ENCODE results near the gene CD19. TPM values are rescaled to one million over a fixed set of nuclear protein-coding genes. Genes with fewer than 3 reads are reported as not detected.

CD19 gene
- total and polyA plus RNA-seq, 4 experiments from 2014 or later, result 0.27 to 1.4 TPM; not detected in 2

DNA sequence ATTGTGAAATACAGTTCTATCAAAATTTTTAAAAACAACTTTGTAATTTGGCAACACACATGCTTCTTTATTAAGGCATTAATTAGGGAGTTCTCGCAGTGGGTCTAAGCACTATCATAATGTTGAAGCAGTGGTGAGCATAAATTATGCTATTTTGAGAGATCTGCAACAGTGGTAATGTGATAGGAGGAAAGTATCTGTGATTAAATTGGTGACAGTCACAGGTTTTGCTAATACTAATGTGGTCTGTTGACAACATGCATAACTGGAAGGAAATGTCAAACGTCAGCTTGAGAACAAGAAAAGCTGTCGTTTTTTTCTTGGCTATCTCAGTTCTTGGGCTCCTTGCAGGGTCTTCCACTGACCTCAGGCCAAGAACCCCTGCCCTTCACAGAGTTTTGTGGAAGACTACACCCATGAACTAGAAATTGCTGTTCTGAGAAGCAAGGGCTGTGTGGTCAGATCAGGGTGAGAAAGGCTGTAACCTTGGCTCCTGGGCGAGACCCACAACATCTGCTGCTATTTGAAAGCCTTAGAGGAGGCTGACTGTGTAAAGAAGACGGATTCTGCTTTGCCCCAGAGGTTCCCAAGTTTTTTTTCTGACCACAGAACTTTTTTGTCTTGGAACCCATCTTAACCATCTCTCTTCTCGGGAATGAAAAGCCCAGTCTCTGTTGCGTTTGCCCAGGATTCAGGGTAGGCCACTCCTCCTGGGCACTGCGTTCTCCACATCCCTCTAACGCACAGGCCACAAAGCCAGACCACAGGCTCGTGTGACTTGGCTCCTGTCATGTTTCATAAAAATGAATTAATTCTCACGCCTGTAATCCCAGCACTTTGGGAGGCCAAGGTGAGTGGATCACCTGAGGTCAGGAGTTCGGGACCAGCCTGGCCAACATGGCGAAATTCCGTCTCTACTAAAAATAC, 39.5 kb upstream of the CD19 start:
- H3K4me3 Mint-ChIP-seq, result no peak overlapping the region
- intact Hi-C loops (cut with micrococcal nuclease), result no loop called here
- H3K27me3 ChIP-seq (ENCODE audit: insufficient read depth, low read length), result no peaks in the 10 kb centered on the region
- CTCF ChIA-PET (ENCODE audit: partially characterized antibody), result no interaction called here
- no peaks in the 10 kb centered on the region for H3K27me3 Mint-ChIP-seq
- H3K27ac Mint-ChIP-seq, result no peak overlapping the region
- no peaks in the 10 kb centered on the region for H3K9me3 Mint-ChIP-seq
- DNase-seq, result no peak
- H3K27ac ChIP-seq (ENCODE audit: low read depth, low read length), result no peak overlapping the region
- no peaks in the 10 kb centered on the region for H3K4me1 ChIP-seq (ENCODE audit: insufficient read depth, low read length)
- no peaks in the 10 kb centered on the region for H3K36me3 ChIP-seq (ENCODE audit: insufficient read depth, low read length)
- POLR2A ChIA-PET (ENCODE audit: partially characterized antibody), result no interaction called here
- no peaks in the 10 kb centered on the region for H3K9me3 ChIP-seq (ENCODE audit: control insufficient read depth in 1 of 2, low read length in 2 of 2)
- no peaks in the 10 kb centered on the region for H3K4me1 Mint-ChIP-seq
- H3K4me3 ChIP-seq (ENCODE audit: low read length in 2 of 2), result no peak overlapping the region
- H3K36me3 Mint-ChIP-seq, result no peaks in the 10 kb centered on the region

DNA sequence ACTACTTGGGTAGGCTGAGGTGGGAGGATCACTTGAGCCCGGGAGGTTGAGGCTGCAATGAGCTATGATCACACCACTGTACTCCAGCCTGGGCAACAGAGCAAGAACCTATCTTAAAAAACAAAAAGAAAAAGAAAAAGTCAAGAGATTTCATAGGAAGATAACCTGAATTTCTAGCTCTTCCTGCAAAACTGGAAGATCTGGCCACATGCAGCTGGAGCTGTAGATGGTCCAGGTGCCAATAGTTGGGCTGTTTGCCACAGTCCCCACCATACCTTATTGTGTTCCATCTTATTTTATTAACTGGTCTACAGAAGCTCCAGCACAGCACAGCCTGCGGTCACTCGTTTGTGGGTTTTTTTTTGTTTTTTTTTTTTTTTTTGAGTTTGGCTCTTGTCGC, 38.5 kb upstream of the CD19 start:
- H3K27me3 ChIP-seq (ENCODE audit: insufficient read depth, low read length), result no peaks in the 10 kb centered on the region
- no peaks in the 10 kb centered on the region for H3K4me1 ChIP-seq (ENCODE audit: insufficient read depth, low read length)
- no peaks in the 10 kb centered on the region for H3K4me1 Mint-ChIP-seq
- H3K36me3 Mint-ChIP-seq, result no peaks in the 10 kb centered on the region
- ChIA-PET POLR2A (ENCODE audit: partially characterized antibody) (no interaction called here), CTCF (ENCODE audit: partially characterized antibody) (no interaction called here)
- H3K4me3 ChIP-seq (ENCODE audit: low read length in 2 of 2), result no peak overlapping the region
- no peak overlapping the region for H3K27ac ChIP-seq (ENCODE audit: low read depth, low read length)
- intact Hi-C loops (cut with micrococcal nuclease), result no loop called here
- no peaks in the 10 kb centered on the region for H3K36me3 ChIP-seq (ENCODE audit: insufficient read depth, low read length)
- no peaks in the 10 kb centered on the region for H3K9me3 Mint-ChIP-seq
- H3K9me3 ChIP-seq (ENCODE audit: control insufficient read depth in 1 of 2, low read length in 2 of 2), result no peaks in the 10 kb centered on the region
- no peak for DNase-seq
- H3K4me3 Mint-ChIP-seq, result no peak overlapping the region
- no peak overlapping the region for H3K27ac Mint-ChIP-seq
- H3K27me3 Mint-ChIP-seq, result no peaks in the 10 kb centered on the region

DNA sequence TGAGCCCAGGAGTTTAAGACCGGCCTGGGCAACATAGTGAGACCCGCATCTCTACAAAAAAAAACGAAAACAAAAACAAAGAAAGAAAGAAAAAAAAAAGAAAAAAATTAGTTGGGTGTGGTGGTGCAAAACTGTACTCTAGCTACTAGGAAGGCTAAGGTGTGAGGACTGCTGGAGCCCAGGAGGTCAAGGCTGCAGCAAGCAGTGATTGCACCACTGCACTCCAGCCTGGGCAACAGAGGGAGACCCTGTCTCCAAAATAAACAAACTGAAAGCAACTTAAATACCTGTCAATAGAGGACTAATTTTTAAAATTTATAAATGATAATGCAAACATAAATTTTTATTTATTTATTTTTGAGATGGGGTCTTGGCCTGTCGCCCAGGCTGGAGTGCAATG, 36.2 kb upstream of the CD19 start:
- ChIA-PET POLR2A (ENCODE audit: partially characterized antibody) (no interaction called here), CTCF (ENCODE audit: partially characterized antibody) (no interaction called here)
- H3K27me3 ChIP-seq (ENCODE audit: insufficient read depth, low read length), result no peaks in the 10 kb centered on the region
- Mint-ChIP-seq H3K27me3 (no peaks in the 10 kb centered on the region), H3K36me3 (no peaks in the 10 kb centered on the region), H3K4me3 (no peak overlapping the region), H3K9me3 (no peaks in the 10 kb centered on the region), H3K4me1 (no peaks in the 10 kb centered on the region), H3K27ac (no peak overlapping the region)
- DNase-seq, result no peak
- no peaks in the 10 kb centered on the region for H3K4me1 ChIP-seq (ENCODE audit: insufficient read depth, low read length)
- H3K27ac ChIP-seq (ENCODE audit: low read depth, low read length), result no peak overlapping the region
- no peak overlapping the region for H3K4me3 ChIP-seq (ENCODE audit: low read length in 2 of 2)
- no peaks in the 10 kb centered on the region for H3K36me3 ChIP-seq (ENCODE audit: insufficient read depth, low read length)
- intact Hi-C loops (cut with micrococcal nuclease), result no loop called here
- no peaks in the 10 kb centered on the region for H3K9me3 ChIP-seq (ENCODE audit: control insufficient read depth in 1 of 2, low read length in 2 of 2)

DNA sequence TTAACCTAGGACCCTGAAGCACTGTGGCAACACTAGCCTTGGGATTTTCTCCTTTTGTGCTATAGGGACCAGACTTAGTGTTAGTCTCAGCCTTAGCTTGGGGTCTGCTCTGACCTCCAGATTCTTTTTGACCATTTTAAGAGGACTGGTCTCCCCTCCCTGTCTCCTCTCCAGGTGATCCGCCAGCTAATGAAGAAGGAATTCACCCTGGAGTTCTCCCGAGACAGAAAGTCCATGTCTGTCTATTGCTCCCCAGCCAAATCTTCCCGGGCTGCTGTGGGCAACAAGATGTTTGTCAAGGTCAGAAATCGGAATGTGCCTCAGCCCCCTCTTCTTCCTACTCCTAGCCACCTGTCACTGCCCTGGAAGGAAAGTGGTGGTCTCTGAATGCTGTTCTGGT, 33.9 kb upstream of the CD19 start:
- no peaks in the 10 kb centered on the region for H3K9me3 Mint-ChIP-seq
- CTCF ChIA-PET (ENCODE audit: partially characterized antibody), result no interaction called here

DNA sequence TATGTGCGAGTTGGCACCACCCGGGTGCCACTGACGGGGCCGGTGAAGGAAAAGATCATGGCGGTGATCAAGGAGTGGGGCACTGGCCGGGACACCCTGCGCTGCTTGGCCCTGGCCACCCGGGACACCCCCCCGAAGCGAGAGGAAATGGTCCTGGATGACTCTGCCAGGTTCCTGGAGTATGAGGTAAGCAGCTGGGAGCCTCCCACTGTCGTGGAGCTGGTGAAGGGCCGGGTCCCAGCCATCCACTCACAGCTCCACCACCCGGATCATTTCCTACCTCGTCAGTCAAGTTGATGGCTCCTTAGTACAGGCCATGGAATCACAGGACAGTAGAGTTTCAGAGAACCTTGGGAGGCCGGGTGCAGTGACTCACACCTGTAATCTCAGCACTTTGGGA, 33.5 kb upstream of the CD19 start:
- Mint-ChIP-seq H3K36me3 (no peaks in the 10 kb centered on the region), H3K4me3 (no peak overlapping the region), H3K27ac (no peak overlapping the region), H3K9me3 (no peaks in the 10 kb centered on the region), H3K4me1 (no peaks in the 10 kb centered on the region), H3K27me3 (no peaks in the 10 kb centered on the region)
- Histone ChIP-seq H3K27me3 (ENCODE audit: insufficient read depth, low read length) (no peaks in the 10 kb centered on the region), H3K9me3 (ENCODE audit: control insufficient read depth in 1 of 2, low read length in 2 of 2) (no peaks in the 10 kb centered on the region), H3K36me3 (ENCODE audit: insufficient read depth, low read length) (no peaks in the 10 kb centered on the region), H3K4me3 (ENCODE audit: low read length in 2 of 2) (no peak overlapping the region), H3K4me1 (ENCODE audit: insufficient read depth, low read length) (no peaks in the 10 kb centered on the region), H3K27ac (ENCODE audit: low read depth, low read length) (no peak overlapping the region)
- intact Hi-C loops (cut with micrococcal nuclease), result no loop called here
- ChIA-PET CTCF (ENCODE audit: partially characterized antibody) (no interaction called here), POLR2A (ENCODE audit: partially characterized antibody) (no interaction called here)
- DNase-seq, result no peak

More for the DNA sequence above, 33.9 kb upstream of the CD19 start:
- Mint-ChIP-seq H3K4me3 (no peak overlapping the region), H3K27ac (no peak overlapping the region), H3K36me3 (no peaks in the 10 kb centered on the region), H3K27me3 (no peaks in the 10 kb centered on the region), H3K4me1 (no peaks in the 10 kb centered on the region)
- H3K36me3 ChIP-seq (ENCODE audit: insufficient read depth, low read length), result no peaks in the 10 kb centered on the region
- H3K4me3 ChIP-seq (ENCODE audit: low read length in 2 of 2), result no peak overlapping the region
- no peaks in the 10 kb centered on the region for H3K9me3 ChIP-seq (ENCODE audit: control insufficient read depth in 1 of 2, low read length in 2 of 2)
- DNase-seq, result no peak
- H3K27me3 ChIP-seq (ENCODE audit: insufficient read depth, low read length), result no peaks in the 10 kb centered on the region
- H3K27ac ChIP-seq (ENCODE audit: low read depth, low read length), result no peak overlapping the region
- no peaks in the 10 kb centered on the region for H3K4me1 ChIP-seq (ENCODE audit: insufficient read depth, low read length)
- intact Hi-C loops (cut with micrococcal nuclease), result no loop called here
- POLR2A ChIA-PET (ENCODE audit: partially characterized antibody), result no interaction called here

DNA sequence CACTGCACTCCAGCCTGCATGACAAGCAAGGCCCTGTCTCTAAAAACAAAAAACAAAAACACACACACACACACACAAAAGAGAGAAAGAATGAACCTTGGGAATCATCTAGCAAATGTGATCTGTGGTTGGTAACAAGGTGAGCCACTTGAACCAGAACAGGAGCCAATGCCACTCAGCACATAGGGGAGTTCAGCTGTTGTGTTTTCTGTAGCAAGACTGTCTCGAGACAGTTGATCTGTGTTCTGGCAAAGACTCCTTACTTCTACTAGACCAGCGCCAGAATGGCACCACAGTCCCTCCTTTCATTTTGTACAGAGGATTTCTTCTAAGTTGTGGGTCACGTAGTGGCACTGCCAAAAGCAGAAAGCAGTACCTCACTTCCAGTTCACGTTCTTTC, 32.8 kb upstream of the CD19 start:
- CTCF ChIA-PET (ENCODE audit: partially characterized antibody), result no interaction called here
- Histone ChIP-seq H3K9me3 (ENCODE audit: control insufficient read depth in 1 of 2, low read length in 2 of 2) (no peaks in the 10 kb centered on the region), H3K27me3 (ENCODE audit: insufficient read depth, low read length) (no peaks in the 10 kb centered on the region), H3K36me3 (ENCODE audit: insufficient read depth, low read length) (no peaks in the 10 kb centered on the region), H3K4me1 (ENCODE audit: insufficient read depth, low read length) (no peaks in the 10 kb centered on the region), H3K27ac (ENCODE audit: low read depth, low read length) (no peak overlapping the region), H3K4me3 (ENCODE audit: low read length in 2 of 2) (no peak overlapping the region)
- POLR2A ChIA-PET (ENCODE audit: partially characterized antibody), result no interaction called here
- Mint-ChIP-seq H3K4me3 (no peak overlapping the region), H3K27me3 (no peaks in the 10 kb centered on the region), H3K27ac (peak overlapping the region in 1 of 7 donors; percentile 40), H3K36me3 (no peaks in the 10 kb centered on the region), H3K4me1 (no peaks in the 10 kb centered on the region), H3K9me3 (no peaks in the 10 kb centered on the region)
- intact Hi-C loops (cut with micrococcal nuclease), result no loop called here
- peak in 1 of 5 donors; percentile 25 for DNase-seq

DNA sequence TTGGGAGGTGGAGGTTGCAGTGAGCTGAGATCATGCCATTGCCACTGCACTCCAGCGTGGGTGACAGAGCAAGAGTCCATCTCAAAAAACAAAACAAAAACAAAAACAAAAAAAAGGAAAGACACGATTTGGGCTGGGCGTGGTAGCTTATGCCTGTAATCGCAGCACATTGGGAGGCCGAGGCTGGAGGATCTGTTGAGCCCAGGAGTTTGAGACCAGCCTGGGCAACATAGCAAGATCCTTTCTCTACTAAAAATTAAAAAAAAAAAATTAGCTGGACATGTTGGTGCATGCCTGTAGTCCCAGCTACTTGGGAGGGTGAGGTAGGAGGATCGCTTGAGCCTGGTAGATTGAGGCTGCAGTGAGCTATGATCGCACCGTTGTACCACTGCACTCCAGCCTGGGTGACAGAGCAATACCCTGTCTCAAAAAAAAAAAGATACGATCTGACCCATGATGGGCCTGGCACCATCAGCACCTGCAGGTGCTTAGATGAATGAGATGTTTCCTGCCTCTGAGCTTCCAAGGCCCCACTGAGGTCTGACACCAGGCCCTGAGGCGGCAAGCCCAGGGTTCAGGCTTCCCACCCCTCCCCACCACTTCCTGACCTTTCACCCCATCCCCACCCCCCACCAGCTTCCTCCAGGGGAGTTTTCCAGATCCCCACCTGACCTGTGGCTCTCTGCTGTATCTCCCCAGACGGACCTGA, 31.7 kb upstream of the CD19 start:
- no peaks in the 10 kb centered on the region for H3K4me1 ChIP-seq (ENCODE audit: insufficient read depth, low read length)
- H3K4me3 ChIP-seq (ENCODE audit: low read length in 2 of 2), result no peak overlapping the region
- DNase-seq, result peak in 1 of 5 donors; percentile 26
- ChIA-PET POLR2A (ENCODE audit: partially characterized antibody) (no interaction called here), CTCF (ENCODE audit: partially characterized antibody) (interaction anchor here (0.9 kb wide), 1 partner anchor 15 kb away, joined by 3 read pairs; no protein-coding TSS in a partner anchor)
- H3K9me3 ChIP-seq (ENCODE audit: control insufficient read depth in 1 of 2, low read length in 2 of 2), result no peaks in the 10 kb centered on the region
- Mint-ChIP-seq H3K4me3 (no peak overlapping the region), H3K27ac (no peak overlapping the region), H3K4me1 (no peaks in the 10 kb centered on the region), H3K27me3 (no peaks in the 10 kb centered on the region), H3K36me3 (no peaks in the 10 kb centered on the region), H3K9me3 (no peaks in the 10 kb centered on the region)
- no peaks in the 10 kb centered on the region for H3K36me3 ChIP-seq (ENCODE audit: insufficient read depth, low read length)
- intact Hi-C loops (cut with micrococcal nuclease), result no loop called here
- no peaks in the 10 kb centered on the region for H3K27me3 ChIP-seq (ENCODE audit: insufficient read depth, low read length)
- H3K27ac ChIP-seq (ENCODE audit: low read depth, low read length), result no peak overlapping the region
